GM12872 (cell line): Measurements from ENCODE around the gene ST7.

ENCODE experiments used
- CTCF ChIP-seq: IDR thresholded peaks from 3 replicates; pipeline ENCODE4 v1.5.1; 2011; ENCODE audit warnings: low read depth, mild to moderate bottlenecking, low read length, moderate library complexity; ENCODE audit not compliant: insufficient read depth

ST7 gene

GRCh38 chr7:117118579-117119180 is 165.4 kb downstream of the ST7 start:
- no peak for TF ChIP-seq CTCF

GRCh38 chr7:117119192-117119924 is 166.1 kb downstream of the ST7 start:
- peak; percentile 78 for TF ChIP-seq CTCF

GRCh38 chr7:117122536-117122935 is 169.2 kb downstream of the ST7 start:
- no peak for TF ChIP-seq CTCF

- no peak for TF ChIP-seq CTCF
These were observed 170.1 kb downstream of the ST7 start for GRCh38 chr7:117123311-117123926.

GRCh38 chr7:117124591-117125220 is 171.4 kb downstream of the ST7 start:
- TF ChIP-seq CTCF = no peak

- no peak for TF ChIP-seq CTCF
These were observed 173.4 kb downstream of the ST7 start for GRCh38 chr7:117126676-117127075.

- TF ChIP-seq CTCF = peak; percentile 54
These were observed 174.4 kb downstream of the ST7 start for GRCh38 chr7:117127585-117128168.
